Smooth muscle cell (in vitro differentiated cells): ENCODE results near the gene PSG5. TPM values are rescaled to one million over a fixed set of nuclear protein-coding genes. Genes with fewer than 3 reads are reported as not detected.
"Not testable (repeated sequence)": the region's sequence is repeated elsewhere in the genome, so short reads cannot be mapped to it uniquely, and the experiment has no call there.

ENCODE experiments used
- DNase-seq: peaks from one replicate; lab custom pipeline; 2025; ENCODE audit not compliant: unreplicated experiment; lab: John Stamatoyannopoulos, UW
- H2AFZ ChIP-seq: fragments of 200-600 bp; sonication (generic); 2 replicates; pipeline ENCODE4 v1.6.0; 2016; ENCODE audit warnings: antibody characterized with exemption, low read depth, mild to moderate bottlenecking
- H3F3A ChIP-seq: fragments of 200-600 bp; sonication (generic); 2 replicates; pipeline ENCODE4 v1.6.0; 2017; ENCODE audit warnings: antibody characterized with exemption, low read depth
- H3K27ac ChIP-seq: fragments of 200-600 bp; sonication (generic); 2 replicates; pipeline ENCODE4 v1.5.1; 2016; ENCODE audit warnings: low read depth, mild to moderate bottlenecking
- H3K27me3 ChIP-seq: fragments of 200-600 bp; sonication (generic); 2 replicates; pipeline ENCODE4 v1.6.1; 2016; ENCODE audit warnings: low read depth, mild to moderate bottlenecking
- H3K36me3 ChIP-seq: fragments of 200-600 bp; sonication (generic); 2 replicates; pipeline ENCODE4 v1.5.1; 2016; ENCODE audit warnings: low read depth
- H3K4me1 ChIP-seq: fragments of 200-600 bp; sonication (generic); 2 replicates; pipeline ENCODE4 v1.5.1; 2016; ENCODE audit warnings: low read depth
- H3K4me2 ChIP-seq: fragments of 200-600 bp; sonication (generic); 2 replicates; pipeline ENCODE4 v1.6.0; 2016; ENCODE audit warnings: mild to moderate bottlenecking
- H3K4me3 ChIP-seq: fragments of 200-600 bp; sonication (generic); 2 replicates; pipeline ENCODE4 v1.5.1; 2016; ENCODE audit warnings: mild to moderate bottlenecking
- H3K79me2 ChIP-seq: fragments of 200-600 bp; sonication (generic); 2 replicates; pipeline ENCODE4 v1.6.0; 2016; ENCODE audit warnings: low read depth, mild to moderate bottlenecking
- H3K9ac ChIP-seq: fragments of 200-600 bp; sonication (generic); 2 replicates; pipeline ENCODE4 v1.6.0; 2016; ENCODE audit warnings: low read depth
- H3K9me3 ChIP-seq: fragments of 200-600 bp; sonication (generic); replicated peaks from 2 replicates; pipeline ENCODE4 v1.5.1; 2016; ENCODE audit warnings: low read depth
- H4K20me1 ChIP-seq: fragments of 200-600 bp; sonication (generic); 2 replicates; pipeline ENCODE4 v1.6.0; 2016; ENCODE audit warnings: low read depth
- WGBS: methylation state at CpG from one replicate; pipeline ENCODE4 v1.1.7; 2016; ENCODE audit warnings: low lambda C conversion rate; 5-methylcytosine and 5-hydroxymethylcytosine counted together
- polyA plus RNA-seq: library from polyadenylated mRNA; unstranded; fragments of >200 nt; fragmentation: Nextera tagmentation; extraction: Ambion mirVana; gene quantifications from 2 replicates; pipeline ENCODE4 v1.2.1, GENCODE V29; 2016
- total RNA-seq: library from RNA; depleted of rRNA; stranded (reverse); fragments of >200 nt; gene quantifications from 2 replicates; pipeline ENCODE4 v1.2.3, GENCODE V29; 2014
- TF ChIP-seq, protein P1 (sequence below): fragments of 200-600 bp; sonication (generic); IDR thresholded peaks from 2 replicates; pipeline ENCODE4 v1.5.1; 2017; ENCODE audit warnings: borderline replicate concordance, mild to moderate bottlenecking, antibody characterized with exemption; ENCODE audit not compliant: insufficient read depth, poor library complexity, severe bottlenecking

PSG5 gene
- total and polyA plus RNA-seq, 2 experiments from 2014 or later = not detected

DNA sequence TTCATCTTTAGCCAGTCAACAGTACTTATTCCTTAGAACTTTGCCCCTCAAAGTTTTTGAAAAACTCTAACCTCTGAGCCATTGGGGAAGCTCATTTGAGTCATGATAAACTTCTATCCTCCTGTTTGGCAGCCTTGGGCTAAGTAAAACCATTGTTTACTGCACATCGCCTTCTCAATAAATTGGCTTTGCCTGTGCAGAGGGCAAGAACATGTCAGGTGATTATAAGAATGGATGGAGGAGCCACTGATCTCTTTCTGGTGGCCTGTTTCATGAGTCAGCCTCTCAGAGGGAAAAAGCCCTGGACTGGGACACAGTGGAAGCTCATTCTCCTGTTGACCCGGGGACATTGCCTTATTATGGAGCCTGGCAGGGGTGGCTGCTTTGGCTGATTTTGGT is 38.5 kb upstream of the PSG5 start:
- no peaks in the 10 kb centered on the region for H3K79me2 ChIP-seq
- no peaks in the 10 kb centered on the region for H3K27me3 ChIP-seq
- H3K9me3 ChIP-seq = no peaks in the 10 kb centered on the region
- H3K4me2 ChIP-seq = no peak overlapping the region
- 92% methylated on average over 2 of the region's 2 CpGs for WGBS
- no peak overlapping the region for H2AFZ ChIP-seq
- H3K4me1 ChIP-seq = no peaks in the 10 kb centered on the region
- H3K9ac ChIP-seq = no peak overlapping the region
- H4K20me1 ChIP-seq = no peaks in the 10 kb centered on the region
- no peak overlapping the region for H3K4me3 ChIP-seq
- H3K36me3 ChIP-seq = no peaks in the 10 kb centered on the region
- no peaks in the 10 kb centered on the region for H3F3A ChIP-seq
- H3K27ac ChIP-seq = no peak overlapping the region
- no peak for DNase-seq
- TF ChIP-seq, protein P1, sequence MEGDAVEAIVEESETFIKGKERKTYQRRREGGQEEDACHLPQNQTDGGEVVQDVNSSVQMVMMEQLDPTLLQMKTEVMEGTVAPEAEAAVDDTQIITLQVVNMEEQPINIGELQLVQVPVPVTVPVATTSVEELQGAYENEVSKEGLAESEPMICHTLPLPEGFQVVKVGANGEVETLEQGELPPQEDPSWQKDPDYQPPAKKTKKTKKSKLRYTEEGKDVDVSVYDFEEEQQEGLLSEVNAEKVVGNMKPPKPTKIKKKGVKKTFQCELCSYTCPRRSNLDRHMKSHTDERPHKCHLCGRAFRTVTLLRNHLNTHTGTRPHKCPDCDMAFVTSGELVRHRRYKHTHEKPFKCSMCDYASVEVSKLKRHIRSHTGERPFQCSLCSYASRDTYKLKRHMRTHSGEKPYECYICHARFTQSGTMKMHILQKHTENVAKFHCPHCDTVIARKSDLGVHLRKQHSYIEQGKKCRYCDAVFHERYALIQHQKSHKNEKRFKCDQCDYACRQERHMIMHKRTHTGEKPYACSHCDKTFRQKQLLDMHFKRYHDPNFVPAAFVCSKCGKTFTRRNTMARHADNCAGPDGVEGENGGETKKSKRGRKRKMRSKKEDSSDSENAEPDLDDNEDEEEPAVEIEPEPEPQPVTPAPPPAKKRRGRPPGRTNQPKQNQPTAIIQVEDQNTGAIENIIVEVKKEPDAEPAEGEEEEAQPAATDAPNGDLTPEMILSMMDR = no peak

DNA sequence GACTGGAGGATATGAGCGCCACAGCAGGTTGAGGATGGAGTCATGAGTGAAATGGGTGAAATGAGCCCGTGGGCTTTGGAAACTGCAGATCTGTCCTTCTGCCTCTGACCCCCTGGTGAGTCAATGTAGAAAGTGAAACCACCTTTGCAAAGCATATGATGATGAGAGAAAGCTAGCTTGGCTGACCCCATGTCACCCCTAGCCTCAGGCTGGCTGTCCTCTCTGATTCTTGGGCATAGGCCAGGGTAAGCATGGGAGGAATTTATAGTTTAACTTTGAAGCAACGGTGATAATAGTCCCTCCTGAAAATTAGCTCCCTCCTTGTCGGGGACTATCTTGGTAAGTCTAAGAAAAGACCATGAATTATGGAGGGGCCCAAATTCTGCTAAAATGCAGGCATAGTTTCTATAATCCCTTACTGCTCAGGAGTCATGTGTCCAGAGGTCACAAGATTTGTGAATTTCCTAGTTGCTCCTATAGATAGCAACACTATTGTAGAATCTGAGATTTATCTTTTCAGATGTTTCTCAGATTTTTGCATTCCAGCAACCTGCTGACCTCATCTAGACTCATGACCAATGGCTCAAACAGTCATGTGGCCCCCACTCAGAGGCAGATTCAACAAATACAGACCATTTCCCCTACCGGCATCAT is 38.0 kb upstream of the PSG5 start:
- H3K79me2 ChIP-seq, H3K9ac ChIP-seq, H2AFZ ChIP-seq, H3K9me3 ChIP-seq, H4K20me1 ChIP-seq, H3K27me3 ChIP-seq, H3K4me3 ChIP-seq, H3K36me3 ChIP-seq, H3K4me2 ChIP-seq, H3K27ac ChIP-seq, H3F3A ChIP-seq, DNase-seq, H3K4me1 ChIP-seq: not testable (repeated sequence)
- WGBS = 59% methylated on average over 5 of the region's 5 CpGs

DNA sequence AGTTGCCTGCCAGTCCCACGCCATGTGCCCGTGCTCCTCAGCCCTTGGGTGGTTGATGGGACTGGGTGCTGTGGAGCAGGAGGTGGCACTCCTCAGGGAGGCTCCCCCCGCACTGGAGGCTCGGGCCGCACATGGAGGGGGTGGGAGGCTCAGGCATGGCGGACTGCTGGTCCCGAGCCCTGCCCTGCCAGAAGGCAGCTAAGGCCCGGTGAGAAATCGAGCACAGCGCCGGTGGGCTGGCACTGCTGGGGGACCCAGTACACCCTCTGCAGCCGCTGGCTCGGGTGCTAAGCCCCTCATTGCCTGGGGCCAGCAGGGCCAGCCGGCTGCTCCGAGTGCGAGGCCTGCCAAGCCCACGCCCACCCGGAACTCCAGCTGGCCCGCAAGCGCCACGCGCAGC is 35.6 kb upstream of the PSG5 start:
- not testable (repeated sequence) for H2AFZ ChIP-seq, DNase-seq, H3K4me3 ChIP-seq, H3K4me2 ChIP-seq, H3K9me3 ChIP-seq, H4K20me1 ChIP-seq, H3K9ac ChIP-seq, H3K27me3 ChIP-seq, H3K36me3 ChIP-seq, H3K27ac ChIP-seq, H3F3A ChIP-seq, H3K79me2 ChIP-seq, H3K4me1 ChIP-seq
- 93% methylated on average over 10 of the region's 22 CpGs for WGBS

DNA sequence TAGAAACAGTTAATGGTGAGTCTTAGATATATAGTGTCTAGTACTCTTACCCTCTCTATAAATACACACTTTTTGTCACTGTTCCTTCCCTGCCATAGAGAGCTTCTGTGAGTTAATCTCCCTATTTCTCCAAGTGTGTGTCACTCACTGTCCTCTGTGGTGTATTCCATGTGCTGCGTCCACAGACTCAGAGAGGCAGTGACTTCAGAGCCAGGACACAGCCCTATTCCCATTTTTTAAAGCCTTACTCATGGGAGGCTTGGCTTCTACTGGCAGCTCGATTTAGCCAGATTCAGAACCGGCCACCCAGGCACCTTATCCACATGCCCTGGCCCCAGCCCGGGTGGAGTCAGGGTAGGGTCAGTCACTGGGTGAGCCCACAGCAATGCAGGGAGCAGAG is 32.8 kb upstream of the PSG5 start:
- not testable (repeated sequence) for H3K79me2 ChIP-seq, H3K27ac ChIP-seq, H3K9me3 ChIP-seq, H3K27me3 ChIP-seq, H4K20me1 ChIP-seq, H2AFZ ChIP-seq, DNase-seq, H3F3A ChIP-seq, H3K4me3 ChIP-seq, H3K9ac ChIP-seq, H3K4me2 ChIP-seq, H3K4me1 ChIP-seq, H3K36me3 ChIP-seq
- WGBS = 57% methylated on average over 4 of the region's 4 CpGs

DNA sequence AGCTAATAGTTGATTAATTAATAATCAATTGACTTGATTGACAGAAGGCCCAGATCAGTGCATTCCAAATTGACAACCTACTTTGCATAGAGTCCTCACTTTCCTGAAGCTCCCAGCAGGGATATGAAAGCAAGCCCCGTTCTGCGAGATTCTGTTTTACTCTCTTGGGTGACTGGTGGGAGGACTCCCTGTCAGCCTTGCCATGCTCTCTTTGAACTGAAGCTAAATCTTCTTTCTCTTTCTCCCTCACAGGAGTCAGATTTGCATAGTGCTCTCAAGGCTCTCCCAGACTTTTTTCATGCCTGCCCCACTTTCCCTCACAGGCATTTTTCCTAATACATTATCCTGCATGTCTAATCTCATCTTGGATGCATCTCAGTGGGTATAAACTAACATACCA is 29.5 kb upstream of the PSG5 start:
- not testable (repeated sequence) for H4K20me1 ChIP-seq, H3K9ac ChIP-seq, H3K4me3 ChIP-seq, H3K27me3 ChIP-seq, H3F3A ChIP-seq, H3K36me3 ChIP-seq, H3K9me3 ChIP-seq, H3K79me2 ChIP-seq, H2AFZ ChIP-seq, H3K4me2 ChIP-seq, H3K4me1 ChIP-seq, H3K27ac ChIP-seq, DNase-seq
- 73% methylated on average over 2 of the region's 2 CpGs for WGBS
